Smooth muscle cell (in vitro differentiated cells): ENCODE results near the gene WRAP73. TPM values are rescaled to one million over a fixed set of nuclear protein-coding genes. Genes with fewer than 3 reads are reported as not detected.

Experiments used
- DNase-seq: peaks from one replicate; lab custom pipeline; 2025; ENCODE audit not compliant: unreplicated experiment; lab: John Stamatoyannopoulos, UW
- H2AFZ ChIP-seq: fragments of 200-600 bp; sonication (generic); 2 replicates; pipeline ENCODE4 v1.6.0; 2016; ENCODE audit warnings: antibody characterized with exemption, low read depth, mild to moderate bottlenecking
- H3F3A ChIP-seq: fragments of 200-600 bp; sonication (generic); 2 replicates; pipeline ENCODE4 v1.6.0; 2017; ENCODE audit warnings: antibody characterized with exemption, low read depth
- H3K27ac ChIP-seq: fragments of 200-600 bp; sonication (generic); 2 replicates; pipeline ENCODE4 v1.5.1; 2016; ENCODE audit warnings: low read depth, mild to moderate bottlenecking
- H3K27me3 ChIP-seq: fragments of 200-600 bp; sonication (generic); 2 replicates; pipeline ENCODE4 v1.6.1; 2016; ENCODE audit warnings: low read depth, mild to moderate bottlenecking
- H3K36me3 ChIP-seq: fragments of 200-600 bp; sonication (generic); 2 replicates; pipeline ENCODE4 v1.5.1; 2016; ENCODE audit warnings: low read depth
- H3K4me1 ChIP-seq: fragments of 200-600 bp; sonication (generic); 2 replicates; pipeline ENCODE4 v1.5.1; 2016; ENCODE audit warnings: low read depth
- H3K4me2 ChIP-seq: fragments of 200-600 bp; sonication (generic); 2 replicates; pipeline ENCODE4 v1.6.0; 2016; ENCODE audit warnings: mild to moderate bottlenecking
- H3K4me3 ChIP-seq: fragments of 200-600 bp; sonication (generic); 2 replicates; pipeline ENCODE4 v1.5.1; 2016; ENCODE audit warnings: mild to moderate bottlenecking
- H3K79me2 ChIP-seq: fragments of 200-600 bp; sonication (generic); 2 replicates; pipeline ENCODE4 v1.6.0; 2016; ENCODE audit warnings: low read depth, mild to moderate bottlenecking
- H3K9ac ChIP-seq: fragments of 200-600 bp; sonication (generic); 2 replicates; pipeline ENCODE4 v1.6.0; 2016; ENCODE audit warnings: low read depth
- H3K9me3 ChIP-seq: fragments of 200-600 bp; sonication (generic); replicated peaks from 2 replicates; pipeline ENCODE4 v1.5.1; 2016; ENCODE audit warnings: low read depth
- H4K20me1 ChIP-seq: fragments of 200-600 bp; sonication (generic); 2 replicates; pipeline ENCODE4 v1.6.0; 2016; ENCODE audit warnings: low read depth
- WGBS: methylation state at CpG from one replicate; pipeline ENCODE4 v1.1.7; 2016; ENCODE audit warnings: low lambda C conversion rate; 5-methylcytosine and 5-hydroxymethylcytosine counted together
- polyA plus RNA-seq: library from polyadenylated mRNA; unstranded; fragments of >200 nt; fragmentation: Nextera tagmentation; extraction: Ambion mirVana; gene quantifications from 2 replicates; pipeline ENCODE4 v1.2.1, GENCODE V29; 2016
- total RNA-seq: library from RNA; depleted of rRNA; stranded (reverse); fragments of >200 nt; gene quantifications from 2 replicates; pipeline ENCODE4 v1.2.3, GENCODE V29; 2014
- TF ChIP-seq, protein P1 (sequence below): fragments of 200-600 bp; sonication (generic); IDR thresholded peaks from 2 replicates; pipeline ENCODE4 v1.5.1; 2017; ENCODE audit warnings: borderline replicate concordance, mild to moderate bottlenecking, antibody characterized with exemption; ENCODE audit not compliant: insufficient read depth, poor library complexity, severe bottlenecking

WRAP73 gene
- total and polyA plus RNA-seq, 2 experiments from 2014 or later: 17.2 to 20.8 TPM

- H3K36me3 ChIP-seq: no peaks in the 10 kb centered on the region
- no peak for DNase-seq
- WGBS: 88% methylated on average over 20 of the region's 22 CpGs
Observed at GRCh38 chr1:3676581-3677470, 26.9 kb upstream of the WRAP73 start.

GRCh38 chr1:3675436-3675835, 25.5 kb upstream of the WRAP73 start:
- Histone ChIP-seq H2AFZ (no peak overlapping the region), H3K79me2 (no peaks in the 10 kb centered on the region), H3K4me1 (no peaks in the 10 kb centered on the region), H3K36me3 (no peaks in the 10 kb centered on the region), H3K27me3 (no peaks in the 10 kb centered on the region), H3K4me2 (no peak overlapping the region), H4K20me1 (no peaks in the 10 kb centered on the region), H3K4me3 (no peak overlapping the region), H3F3A (no peaks in the 10 kb centered on the region), H3K9me3 (no peaks in the 10 kb centered on the region), H3K9ac (no peak overlapping the region), H3K27ac (no peak overlapping the region)
- no peak for DNase-seq
- TF ChIP-seq, protein P1, sequence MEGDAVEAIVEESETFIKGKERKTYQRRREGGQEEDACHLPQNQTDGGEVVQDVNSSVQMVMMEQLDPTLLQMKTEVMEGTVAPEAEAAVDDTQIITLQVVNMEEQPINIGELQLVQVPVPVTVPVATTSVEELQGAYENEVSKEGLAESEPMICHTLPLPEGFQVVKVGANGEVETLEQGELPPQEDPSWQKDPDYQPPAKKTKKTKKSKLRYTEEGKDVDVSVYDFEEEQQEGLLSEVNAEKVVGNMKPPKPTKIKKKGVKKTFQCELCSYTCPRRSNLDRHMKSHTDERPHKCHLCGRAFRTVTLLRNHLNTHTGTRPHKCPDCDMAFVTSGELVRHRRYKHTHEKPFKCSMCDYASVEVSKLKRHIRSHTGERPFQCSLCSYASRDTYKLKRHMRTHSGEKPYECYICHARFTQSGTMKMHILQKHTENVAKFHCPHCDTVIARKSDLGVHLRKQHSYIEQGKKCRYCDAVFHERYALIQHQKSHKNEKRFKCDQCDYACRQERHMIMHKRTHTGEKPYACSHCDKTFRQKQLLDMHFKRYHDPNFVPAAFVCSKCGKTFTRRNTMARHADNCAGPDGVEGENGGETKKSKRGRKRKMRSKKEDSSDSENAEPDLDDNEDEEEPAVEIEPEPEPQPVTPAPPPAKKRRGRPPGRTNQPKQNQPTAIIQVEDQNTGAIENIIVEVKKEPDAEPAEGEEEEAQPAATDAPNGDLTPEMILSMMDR: no peak
- whole genome bisulfite sequencing: 78% methylated on average over 11 of the region's 11 CpGs

More at GRCh38 chr1:3676581-3677470, 26.9 kb upstream of the WRAP73 start:
- no peak overlapping the region for H3K9ac ChIP-seq
- H3K79me2 ChIP-seq: no peaks in the 10 kb centered on the region
- TF ChIP-seq, protein P1: no peak
- H3K27me3 ChIP-seq: no peaks in the 10 kb centered on the region
- H3K4me3 ChIP-seq: no peak overlapping the region
- no peaks in the 10 kb centered on the region for H3K9me3 ChIP-seq
- H3F3A ChIP-seq: no peaks in the 10 kb centered on the region
- no peaks in the 10 kb centered on the region for H3K4me1 ChIP-seq
- H2AFZ ChIP-seq: no peak overlapping the region
- H4K20me1 ChIP-seq: no peaks in the 10 kb centered on the region
- no peak overlapping the region for H3K4me2 ChIP-seq
- no peak overlapping the region for H3K27ac ChIP-seq

DNA sequence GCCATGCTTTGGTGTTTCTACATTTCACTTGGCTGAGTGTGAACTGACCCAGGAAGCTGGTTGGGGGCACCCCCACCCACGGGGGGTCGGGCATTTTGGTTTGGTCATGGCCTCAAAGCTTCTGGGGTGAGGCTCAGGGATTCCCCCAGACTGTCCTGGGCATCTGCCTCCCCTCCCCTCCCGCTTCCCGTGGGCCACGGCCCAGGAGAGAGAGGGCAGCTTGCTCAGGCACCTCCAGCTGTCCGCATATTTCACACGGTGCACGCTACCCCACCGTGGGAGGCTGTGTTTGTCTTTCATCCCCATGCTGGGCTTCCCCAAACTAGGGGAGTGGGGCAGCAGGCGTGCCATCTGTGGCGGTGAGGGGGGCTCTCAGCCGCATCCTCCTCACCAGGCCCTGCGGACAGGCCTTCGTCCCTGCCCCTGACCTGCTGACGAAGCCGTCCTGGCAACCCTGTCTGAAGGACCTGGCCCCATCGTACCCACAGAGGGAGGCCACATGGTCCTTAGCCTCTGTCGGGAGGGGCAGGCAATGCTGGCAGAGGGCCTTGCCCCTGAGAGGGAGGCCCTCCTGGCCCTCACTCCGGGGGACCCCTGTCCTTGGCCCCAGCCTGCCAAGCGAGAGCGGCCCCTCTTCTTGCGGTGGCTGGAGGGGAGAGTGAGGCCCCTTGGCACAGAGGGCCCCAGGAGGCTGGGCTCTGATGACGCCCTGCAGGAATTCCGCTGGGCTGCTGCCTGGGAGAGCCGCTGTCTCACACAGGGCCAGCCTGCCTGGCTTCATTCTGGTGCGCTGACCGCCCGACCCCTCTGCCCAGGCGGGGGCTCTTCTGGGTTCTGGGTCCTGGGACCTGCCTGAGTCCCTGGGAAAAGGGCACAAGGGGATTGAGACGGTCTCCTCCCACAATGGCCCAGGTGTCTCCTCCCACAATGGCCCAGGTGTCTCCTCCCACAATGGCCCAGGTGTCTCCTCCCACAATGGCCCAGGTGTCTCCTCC, 24.5 kb upstream of the WRAP73 start:
- H2AFZ ChIP-seq: peak overlapping the region; percentile 45
- H3K9ac ChIP-seq: no peak overlapping the region
- no peaks in the 10 kb centered on the region for H3K27me3 ChIP-seq

More for the DNA sequence above, 24.5 kb upstream of the WRAP73 start:
- Histone ChIP-seq H3K9me3 (no peaks in the 10 kb centered on the region), H3K36me3 (no peaks in the 10 kb centered on the region), H3K4me2 (no peak overlapping the region), H3F3A (no peaks in the 10 kb centered on the region), H3K79me2 (no peaks in the 10 kb centered on the region), H3K4me3 (no peak overlapping the region), H3K27ac (no peak overlapping the region), H3K4me1 (no peaks in the 10 kb centered on the region), H4K20me1 (no peaks in the 10 kb centered on the region)
- WGBS: 60% methylated on average over 30 of the region's 30 CpGs
- TF ChIP-seq, protein P1: no peak
- DNase-seq: no peak
